H1 (cell line): ENCODE results near the gene KIFC1. TPM values are rescaled to one million over a fixed set of nuclear protein-coding genes. Genes with fewer than 3 reads are reported as not detected.

Experiments used
- CTCF ChIA-PET: fragments of 300-600 bp; sonication (Branson Sonifier 250); formaldehyde crosslinking; loops from one replicate; lab custom pipeline; 2021; ENCODE audit not compliant: partially characterized antibody; lab: Charles Lee
- POLR2A ChIA-PET: fragments of 300-600 bp; sonication (Branson Sonifier 250); formaldehyde crosslinking; loops from one replicate; lab custom pipeline; 2021; ENCODE audit warnings: inconsistent platforms; ENCODE audit not compliant: partially characterized antibody; lab: Charles Lee
- DNase-seq, 2 experiments: peaks; one replicate each; pipeline versions ENCODE4 v3.0.0 to v3.0.0-alpha.2; 2010 to 2022; ENCODE audit warnings: low spot score in 2 of 2, low read depth in 1 of 2, mixed read lengths in 1 of 2
- FAIRE-seq: peaks from 2 replicates; lab custom pipeline; 2011; peaks lifted over from hg19 to GRCh38; lab: Jason Lieb, UNC
- H2AFZ ChIP-seq: 2 replicates; pipeline ENCODE4 v1.8.1; 2012; ENCODE audit warnings: low read length, inconsistent platforms
- H2AK5ac ChIP-seq: 2 replicates; pipeline ENCODE4 v1.6.1; 2013; ENCODE audit warnings: low read depth, low read length
- H2BK120ac ChIP-seq: replicated peaks from 2 replicates; pipeline ENCODE3; 2013; ENCODE audit warnings: low read depth, low read length, inconsistent platforms
- H2BK12ac ChIP-seq: 2 replicates; pipeline ENCODE4 v1.6.1; 2013; ENCODE audit warnings: low read depth, low read length
- H2BK15ac ChIP-seq: 2 replicates; pipeline ENCODE4 v1.6.1; 2013; ENCODE audit warnings: low read length
- H2BK20ac ChIP-seq: 2 replicates; pipeline ENCODE4 v1.6.1; 2013; ENCODE audit warnings: low read length
- H2BK5ac ChIP-seq: 2 replicates; pipeline ENCODE4 v1.6.1; 2013; ENCODE audit warnings: low read depth, low read length
- H3K14ac ChIP-seq: 2 replicates; pipeline ENCODE4 v1.6.1; 2013; ENCODE audit warnings: inconsistent platforms; ENCODE audit not compliant: insufficient read length
- H3K18ac ChIP-seq: 2 replicates; pipeline ENCODE4 v1.6.1; 2013; ENCODE audit warnings: low read length; ENCODE audit errors: extremely low read depth
- H3K23ac ChIP-seq: 2 replicates; pipeline ENCODE4 v1.6.1; 2013; ENCODE audit warnings: inconsistent platforms; ENCODE audit not compliant: insufficient read length
- H3K23me2 ChIP-seq: 2 replicates; pipeline ENCODE4 v1.6.1; 2013; ENCODE audit warnings: low read depth, low read length
- H3K27ac ChIP-seq: 2 replicates; pipeline ENCODE4 v1.6.1; 2011; ENCODE audit warnings: low read depth, low read length, inconsistent platforms
- H3K27me3 ChIP-seq, 4 experiments: replicated peaks in 1 of 4; 1 replicate in 1 of 4; 2 replicates in 3 of 4; pipeline versions ENCODE4 v1.6.1 to v1.8.1; 2011 to 2013; ENCODE audit warnings: low read length in 3 of 4, mild to moderate bottlenecking in 3 of 4, inconsistent platforms in 2 of 4, mixed read lengths in 2 of 4, moderate library complexity in 1 of 4; ENCODE audit not compliant: control insufficient read depth in 3 of 4, insufficient read depth in 3 of 4; ENCODE audit errors: extremely low read depth in 1 of 4
- H3K36me3 ChIP-seq, 4 experiments: 2 replicates each; pipeline versions ENCODE4 v1.6.1 to v1.8.1; 2011 to 2013; ENCODE audit warnings: mild to moderate bottlenecking in 4 of 4, low read length in 3 of 4, moderate library complexity in 2 of 4, control low read depth in 1 of 4, inconsistent platforms in 1 of 4; ENCODE audit not compliant: insufficient read depth in 4 of 4, control insufficient read depth in 2 of 4
- H3K4ac ChIP-seq: replicated peaks from 2 replicates; pipeline ENCODE3; 2013; ENCODE audit warnings: low read length, low read depth, mixed read lengths, inconsistent platforms; ENCODE audit not compliant: insufficient read length
- H3K4me1 ChIP-seq, 4 experiments: replicated peaks in 1 of 4; 1 replicate in 1 of 4; 2 replicates in 3 of 4; pipeline versions ENCODE4 v1.6.1 to v1.8.1; 2011 to 2013; ENCODE audit warnings: low read length in 3 of 4, inconsistent platforms in 2 of 4, mixed read lengths in 1 of 4; ENCODE audit not compliant: insufficient read depth in 4 of 4, control insufficient read depth in 3 of 4
- H3K4me2 ChIP-seq, 2 experiments: 2 replicates each; pipeline versions ENCODE4 v1.6.1 to v1.8.1; 2011 to 2013; ENCODE audit warnings: low read depth in 2 of 2, low read length in 2 of 2, control low read depth in 1 of 2, inconsistent platforms in 1 of 2, mild to moderate bottlenecking in 1 of 2; ENCODE audit not compliant: insufficient read depth in 1 of 2
- H3K4me3 ChIP-seq, 4 experiments: fragments of 200-600, 300-600 bp in 1 of 4; sonication (generic), shearing (Covaris generic), sonication (Bioruptor Twin) in 1 of 4; 2 replicates each; pipeline versions ENCODE4 v1.5.1 to v1.8.1; 2011 to 2016; ENCODE audit warnings: low read length in 4 of 4, low read depth in 3 of 4, control low read depth in 2 of 4, inconsistent platforms in 2 of 4, mild to moderate bottlenecking in 2 of 4, mixed read lengths in 1 of 4, moderate library complexity in 1 of 4; ENCODE audit not compliant: insufficient read depth in 2 of 4; ENCODE audit errors: extremely low read depth in 1 of 4
- H3K56ac ChIP-seq: replicated peaks from 2 replicates; pipeline ENCODE3; 2013; ENCODE audit warnings: low read depth, mild to moderate bottlenecking, mixed read lengths, low read length, inconsistent platforms; ENCODE audit not compliant: insufficient read length
- H3K79me1 ChIP-seq: 2 replicates; pipeline ENCODE4 v1.6.1; 2013; ENCODE audit warnings: low read depth, low read length, control low read depth
- H3K79me2 ChIP-seq, 2 experiments: 2 replicates each; pipeline versions ENCODE4 v1.6.1 to v1.8.1; 2012 to 2013; ENCODE audit warnings: low read length in 2 of 2, mild to moderate bottlenecking in 2 of 2, inconsistent platforms in 1 of 2; ENCODE audit not compliant: insufficient read depth in 2 of 2, control insufficient read depth in 1 of 2
- H3K9ac ChIP-seq, 4 experiments: replicated peaks in 1 of 4; 1 replicate in 1 of 4; 2 replicates in 3 of 4; pipeline versions ENCODE4 v1.6.1 to v1.8.1; 2011 to 2013; ENCODE audit warnings: low read depth in 3 of 4, low read length in 3 of 4, control low read depth in 2 of 4, mild to moderate bottlenecking in 2 of 4, moderate library complexity in 2 of 4, inconsistent platforms in 1 of 4; ENCODE audit errors: extremely low read depth in 1 of 4
- H3K9me3 ChIP-seq, 2 experiments: 2 replicates each; pipeline versions ENCODE4 v1.6.1 to v1.8.1; 2012 to 2013; ENCODE audit warnings: mild to moderate bottlenecking in 2 of 2, moderate library complexity in 2 of 2, control low read depth in 1 of 2, inconsistent platforms in 1 of 2, low read depth in 1 of 2, low read length in 1 of 2, mixed read lengths in 1 of 2; ENCODE audit not compliant: insufficient read depth in 2 of 2
- H4K20me1 ChIP-seq, 2 experiments: replicated peaks in 1 of 2; 2 replicates each; pipeline versions ENCODE3 to v1.8.1; 2011 to 2013; ENCODE audit warnings: inconsistent platforms in 2 of 2, low read length in 2 of 2, mild to moderate bottlenecking in 1 of 2; ENCODE audit not compliant: insufficient read depth in 2 of 2, control insufficient read depth in 1 of 2
- H4K5ac ChIP-seq: 2 replicates; pipeline ENCODE4 v1.6.1; 2013; ENCODE audit warnings: low read length, low read depth, mixed read lengths, inconsistent platforms; ENCODE audit not compliant: insufficient read length
- H4K8ac ChIP-seq: 2 replicates; pipeline ENCODE4 v1.8.0; 2013; ENCODE audit warnings: mild to moderate bottlenecking, moderate library complexity, low read length, inconsistent platforms; ENCODE audit not compliant: insufficient read depth; ENCODE audit errors: extremely low read depth
- H4K91ac ChIP-seq: replicated peaks from 2 replicates; pipeline ENCODE3; 2013; ENCODE audit warnings: low read length, mixed read lengths, inconsistent platforms; ENCODE audit not compliant: insufficient read length
- CBX8 ChIP-seq: fragments of 300-800, 300-1000 bp; sonication (generic); IDR thresholded peaks from 2 replicates; pipeline ENCODE4 v1.7.1; 2016; ENCODE audit warnings: low read depth, low read length, borderline replicate concordance
- CHD2 ChIP-seq: IDR thresholded peaks from 2 replicates; pipeline ENCODE4 v1.6.1; 2012; ENCODE audit warnings: low read length, improper control_type of control experiment
- FOSL1 ChIP-seq: IDR thresholded peaks from 2 replicates; pipeline ENCODE4 v1.6.1; 2011; ENCODE audit warnings: mild to moderate bottlenecking, low read depth, low read length, moderate library complexity; ENCODE audit not compliant: insufficient read depth
- HDAC2 ChIP-seq, 2 experiments: fragments of 300-600 bp in 1 of 2; sonication (generic) in 1 of 2; IDR thresholded peaks; 2 replicates each; pipeline ENCODE4 v1.6.1; 2011 to 2012; ENCODE audit warnings: low read depth in 2 of 2, low read length in 2 of 2, mild to moderate bottlenecking in 2 of 2, moderate library complexity in 2 of 2, borderline replicate concordance in 1 of 2, inconsistent platforms in 1 of 2
- NANOG ChIP-seq: IDR thresholded peaks from 2 replicates; pipeline ENCODE4 v1.6.1; 2011; ENCODE audit warnings: low read length, low read depth, mild to moderate bottlenecking, inconsistent platforms; ENCODE audit not compliant: insufficient read depth, poor library complexity, severe bottlenecking
- RAD21 ChIP-seq, 2 experiments: IDR thresholded peaks in 1 of 2; conservative IDR thresholded peaks in 1 of 2; 2 replicates each; pipeline ENCODE4 v1.6.1; 2011; ENCODE audit warnings: low read depth in 2 of 2, low read length in 2 of 2, improper control_type of control experiment in 1 of 2, inconsistent platforms in 1 of 2, mild to moderate bottlenecking in 1 of 2, moderate library complexity in 1 of 2
- RXRA ChIP-seq: IDR thresholded peaks from 2 replicates; pipeline ENCODE4 v1.6.1; 2011; ENCODE audit warnings: low read depth, mild to moderate bottlenecking, low read length, moderate library complexity; ENCODE audit not compliant: insufficient read depth
- SIX5 ChIP-seq: IDR thresholded peaks from 2 replicates; pipeline ENCODE4 v1.6.1; 2011; ENCODE audit warnings: mild to moderate bottlenecking, low read depth, low read length
- SP1 ChIP-seq: IDR thresholded peaks from 2 replicates; pipeline ENCODE4 v1.6.1; 2011; ENCODE audit warnings: low read depth, low read length
- SP4 ChIP-seq: IDR thresholded peaks from 2 replicates; pipeline ENCODE4 v1.6.1; 2012; ENCODE audit warnings: low read length, inconsistent platforms
- TBP ChIP-seq: IDR thresholded peaks from 2 replicates; pipeline ENCODE4 v1.6.1; 2011; ENCODE audit warnings: low read depth, low read length, improper control_type of control experiment
- WGBS, 2 experiments: shearing (Covaris generic) in 1 of 2; methylation state at CpG; one replicate each; pipeline versions ENCODE4 v1.1.6 to v1.1.7; 2013 to 2015; ENCODE audit warnings: low lambda C conversion rate in 2 of 2, mixed read lengths in 2 of 2, inconsistent platforms in 1 of 2, low coverage in 1 of 2, missing lambda C conversion rate in 1 of 2; ENCODE audit not compliant: insufficient replicate concordance in 2 of 2, insufficient coverage in 1 of 2, insufficient read length in 1 of 2; ENCODE audit errors: extremely low coverage in 1 of 2, missing lambda C conversion rate in 1 of 2; 5-methylcytosine and 5-hydroxymethylcytosine counted together
- polyA plus RNA-seq, 7 experiments: library from polyadenylated mRNA; depleted of rRNA in 3 of 7; stranded (reverse) in 5 of 7; unstranded in 2 of 7; fragments of >200 nt in 5 of 7; fragments of 200-250 nt in 2 of 7; gene quantifications; 1 replicate in 5 of 7; 2 replicates in 1 of 7; 4 replicates in 1 of 7; pipeline versions ENCODE4 v1.2.1 to v1.2.3, GENCODE V29; 2011 to 2013; ENCODE audit warnings: missing spikeins in 2 of 7, mixed read lengths in 2 of 7
- total RNA-seq: library from RNA; stranded (reverse); fragmentation: NEBNext Ultra II Directional; extraction: Animal tissue kit (Norgen Biotek cat#: 25700); gene quantifications from 2 replicates; pipeline ENCODE4 v1.2.1, GENCODE V29; 2021

KIFC1 gene
- total and polyA plus RNA-seq, 2 of the 8 experiments (the other 6 are each of a cell fraction or from before 2014, with no cell fraction given), result 46.6 to 64.3 TPM

- Histone ChIP-seq H4K8ac (peak overlapping the region; percentile 63; the same call in 1 of the 2 replicates), H3K27ac (peak overlapping the region; percentile 89), H3K4ac (peak overlapping the region; percentile 30), H2BK15ac (peak overlapping the region; percentile 8; the same call in 1 of the 2 replicates), H4K20me1 (peaks cover 4 to 13% of the 10 kb centered on the region in 2 experiments), H4K5ac (peak overlapping the region; percentile 35), H3K14ac (no peak overlapping the region), H3K79me2 (peaks cover 19 to 57% of the 10 kb centered on the region in 2 experiments), H3K9ac (peak overlapping the region in 3 of 4 experiments; percentile 62 to 70 (median 69); a peak in 6 of 7 replicates), H3K4me1 (peaks cover 8 to 34% (median 15%) of the 10 kb centered on the region in 4 experiments), H3K23ac (no peak overlapping the region), H2BK120ac (peak overlapping the region; percentile 66), H3K23me2 (peaks cover 21% of the 10 kb centered on the region), H2BK5ac (peak overlapping the region; percentile 53), H3K4me3 (peak overlapping the region; percentile 75 to 99 (median 93); a peak in 7 of 8 replicates), H4K91ac (peak overlapping the region; percentile 85), H2AFZ (no peak overlapping the region), H3K27me3 (no peaks in the 10 kb centered on the region), H3K4me2 (peak overlapping the region; percentile 89 to 93), H3K79me1 (peaks cover 12% of the 10 kb centered on the region; the same call in 1 of the 2 replicates), H3K9me3 (no peaks in the 10 kb centered on the region), H2AK5ac (peak overlapping the region; percentile 79), H2BK12ac (peak overlapping the region; percentile 45; the same call in 1 of the 2 replicates), H3K36me3 (peaks cover 7 to 34% (median 21%) of the 10 kb centered on the region in 4 experiments; a peak in 7 of 8 replicates), H2BK20ac (peak overlapping the region; percentile 72; the same call in 1 of the 2 replicates), H3K56ac (peak overlapping the region; percentile 37), H3K18ac (peak overlapping the region; percentile 68)
- 17% methylated on average over 8 of the region's 8 CpGs; no CpG with 5 or more reads in 1 of the 2 experiments for WGBS, 2 experiments
- no peak for FAIRE-seq
- DNase-seq, result peak in 1 of 2 experiments; percentile 55
- ChIA-PET POLR2A (interaction anchor here (0.6 to 4.4 kb wide), 16 partner anchors 9 to 214 kb away, joined by 3 to 82 read pairs (median 4); partner anchors contain the start of genes B3GALT4, RGL2, RPS18 and VPS52), CTCF (interaction anchor here (0.6 to 5.7 kb wide), 11 partner anchors 6 to 204 kb away, joined by 3 to 37 read pairs (median 3); partner anchors contain the start of gene ZBTB22)
- no peak for TF ChIP-seq NANOG
- TF ChIP-seq TBP, result 0 out of 2 replicates have a peak, but pooled peaks have one; percentile 4
- peak; percentile 17; the same call in 1 of the 2 replicates for TF ChIP-seq SP1
- TF ChIP-seq FOSL1, result no peak
- no peak for TF ChIP-seq SP4
- no peak for TF ChIP-seq RAD21 (IDR thresholded peaks at IDR 0.05 in 1 of 2, conservative IDR thresholded peaks at IDR 0.05 in 1 of 2; ENCODE audit: low read depth in 2 of 2, low read length in 2 of 2)
- TF ChIP-seq SIX5, result no peak
- TF ChIP-seq HDAC2 (IDR thresholded peaks at IDR 0.05; ENCODE audit: borderline replicate concordance in 1 of 2, low read depth in 2 of 2, low read length in 2 of 2), result no peak
- TF ChIP-seq RXRA, result no peak
- TF ChIP-seq CBX8, result no peak
- no peak for TF ChIP-seq CHD2
Measured at GRCh38 chr6:33418690-33419291, 27.2 kb downstream of the KIFC1 start.
